ENCODE measurements around the gene LRRC51.

Gene LRRC51

DNA sequence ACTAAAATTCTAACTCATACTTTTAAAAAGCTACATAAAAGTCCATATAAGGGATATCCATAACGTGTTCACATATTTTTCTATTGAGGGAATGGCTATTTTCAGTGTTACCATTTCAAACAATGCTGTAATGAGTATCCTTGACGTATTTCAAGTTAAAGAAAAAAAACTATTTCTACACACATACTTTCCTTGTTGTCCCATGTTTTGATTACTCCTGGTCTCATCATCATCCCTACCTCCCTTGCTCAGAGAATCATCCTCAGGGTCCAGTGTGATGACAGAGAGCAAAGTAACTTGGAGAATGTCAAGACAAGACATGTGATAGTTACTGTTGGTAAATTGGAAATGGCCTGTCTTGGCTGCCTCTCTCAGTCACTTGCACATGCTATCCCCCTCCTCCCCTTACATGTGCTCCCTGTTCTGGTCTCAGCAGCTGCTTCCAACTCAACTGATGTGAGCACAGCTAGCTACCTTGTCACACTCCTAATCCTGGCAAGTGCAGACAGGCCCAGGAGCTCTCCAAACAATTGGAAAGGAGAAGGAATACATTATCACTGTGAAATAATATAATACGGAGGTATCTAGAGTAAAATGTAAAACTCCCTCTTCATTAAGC is 22.1 kb upstream of the LRRC51 start:
- no peak for DNase-seq
- no peak for TF ChIP-seq GATA1 (IDR thresholded peaks at IDR 0.05; ENCODE audit: low read depth, low read length)
- no peak for TF ChIP-seq POLR2A (IDR thresholded peaks at IDR 0.05; ENCODE audit: low read length)

DNA sequence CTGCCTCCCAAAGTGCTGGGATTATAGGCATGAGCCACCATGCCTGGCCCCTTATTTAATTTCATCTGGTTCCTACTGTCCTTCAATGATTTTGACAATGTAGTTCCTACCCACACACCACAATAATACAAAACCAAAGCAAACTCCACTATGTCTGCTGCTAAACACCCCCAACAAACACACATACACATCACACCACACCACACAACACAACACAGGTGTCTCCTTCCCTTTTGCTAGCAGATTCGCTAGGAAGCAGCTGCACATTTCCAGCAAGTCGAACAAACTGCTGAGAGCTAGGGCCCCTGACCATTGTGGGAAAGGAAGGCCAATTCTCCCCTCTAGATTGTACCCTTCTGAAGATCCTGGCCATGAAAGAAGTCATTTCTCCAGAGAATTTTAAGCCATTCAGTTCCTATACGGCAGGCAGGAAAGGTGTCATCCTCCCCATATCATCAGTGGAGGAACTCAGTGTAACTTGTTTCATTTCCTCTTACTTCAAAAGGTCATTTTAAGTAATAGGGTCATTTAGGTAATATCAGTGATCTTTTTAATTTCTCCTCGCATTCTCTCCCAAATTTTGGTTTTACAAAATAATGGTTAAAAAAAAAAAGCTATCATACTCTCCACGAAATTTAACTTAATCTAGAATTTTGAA is 18.8 kb upstream of the LRRC51 start:
- DNase-seq, result no peak
- TF ChIP-seq GATA1 (IDR thresholded peaks at IDR 0.05; ENCODE audit: low read depth, low read length) (no peak), POLR2A (IDR thresholded peaks at IDR 0.05; ENCODE audit: low read length) (no peak)

DNA sequence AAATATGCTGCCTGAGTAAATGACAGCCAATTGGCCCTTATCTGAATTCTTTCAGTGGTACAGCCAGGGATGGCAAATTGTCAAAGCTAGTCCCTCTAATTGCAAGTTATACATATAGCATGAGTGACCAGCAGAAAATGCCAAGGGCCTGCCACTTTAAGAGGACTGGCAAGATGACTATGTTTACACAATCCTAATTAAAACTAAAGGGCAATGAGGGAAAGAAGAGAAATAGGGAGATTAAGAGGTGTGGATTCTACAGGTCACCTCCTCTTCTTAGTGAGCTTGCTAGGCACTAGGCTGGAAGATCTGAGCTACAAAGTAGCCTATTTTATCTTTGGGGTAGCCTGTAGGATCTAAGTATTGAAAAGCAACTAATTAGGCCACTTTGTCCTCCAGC is 13.8 kb upstream of the LRRC51 start:
- no peak for TF ChIP-seq POLR2A (IDR thresholded peaks at IDR 0.05; ENCODE audit: low read length)
- no peak for TF ChIP-seq GATA1 (IDR thresholded peaks at IDR 0.05; ENCODE audit: low read depth, low read length)
- DNase-seq, result no peak

- no peak for DNase-seq
- TF ChIP-seq GATA1 (IDR thresholded peaks at IDR 0.05; ENCODE audit: low read depth, low read length), result no peak
- TF ChIP-seq POLR2A (IDR thresholded peaks at IDR 0.05; ENCODE audit: low read length), result no peak
Measured at GRCh38 chr11:72067266-72067665, 13.4 kb upstream of the LRRC51 start.

DNA sequence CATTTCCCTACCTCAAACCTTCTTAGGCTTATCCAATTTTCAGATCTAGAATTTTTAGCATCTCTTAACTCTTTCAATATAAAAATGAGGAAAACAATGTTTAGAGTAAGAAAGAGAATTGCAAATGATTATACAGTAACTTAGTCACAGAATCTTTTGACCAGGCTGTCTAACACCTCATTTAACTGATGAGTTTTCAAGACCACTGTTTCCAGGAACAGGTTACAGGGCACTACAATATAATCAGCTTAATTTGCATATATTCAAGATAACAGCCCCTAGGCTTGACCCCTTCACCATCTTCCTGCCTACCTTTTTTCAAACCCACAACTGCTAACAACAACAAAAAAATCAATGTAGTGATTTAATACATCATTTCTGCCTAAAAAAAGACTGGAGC is 13.0 kb upstream of the LRRC51 start:
- TF ChIP-seq GATA1 (IDR thresholded peaks at IDR 0.05; ENCODE audit: low read depth, low read length) (no peak), POLR2A (IDR thresholded peaks at IDR 0.05; ENCODE audit: low read length) (no peak)
- no peak for DNase-seq

- no peak for DNase-seq
- TF ChIP-seq GATA1 (IDR thresholded peaks at IDR 0.05; ENCODE audit: low read depth, low read length) (no peak), POLR2A (IDR thresholded peaks at IDR 0.05; ENCODE audit: low read length) (no peak)
Measured at GRCh38 chr11:72069200-72069599, 11.4 kb upstream of the LRRC51 start.

- TF ChIP-seq GATA1 (IDR thresholded peaks at IDR 0.05; ENCODE audit: low read depth, low read length), result no peak
- peak; percentile 61 for TF ChIP-seq POLR2A (IDR thresholded peaks at IDR 0.05; ENCODE audit: low read length)
- DNase-seq, result peak; percentile 75 to 86
Measured at GRCh38 chr11:72069787-72070251, 10.8 kb upstream of the LRRC51 start.

GRCh38 chr11:72070491-72070890 is 10.2 kb upstream of the LRRC51 start:
- no peak for DNase-seq
- no peak for TF ChIP-seq POLR2A (IDR thresholded peaks at IDR 0.05; ENCODE audit: low read length)
- TF ChIP-seq GATA1 (IDR thresholded peaks at IDR 0.05; ENCODE audit: low read depth, low read length), result no peak

DNA sequence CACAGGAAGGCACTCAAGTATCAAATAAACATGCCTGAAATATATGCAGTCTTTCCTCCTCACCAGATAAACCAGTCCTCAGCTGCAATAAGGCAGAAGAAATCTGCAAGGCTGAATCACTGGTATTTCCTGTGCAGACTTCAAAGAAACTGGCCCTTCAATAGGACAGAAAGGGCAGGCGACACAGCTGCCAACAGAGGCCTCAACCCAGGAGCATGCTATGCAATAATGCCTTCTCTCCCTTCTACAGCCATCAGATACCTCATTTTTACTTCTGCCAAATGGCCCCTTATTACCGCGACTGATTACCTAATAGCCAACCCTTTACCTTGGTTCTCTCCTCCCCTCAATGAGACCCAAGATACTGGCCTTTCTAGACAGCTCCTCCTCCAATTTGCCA is 8.3 kb upstream of the LRRC51 start:
- DNase-seq, result no peak
- TF ChIP-seq GATA1 (IDR thresholded peaks at IDR 0.05; ENCODE audit: low read depth, low read length), result no peak
- no peak for TF ChIP-seq POLR2A (IDR thresholded peaks at IDR 0.05; ENCODE audit: low read length)

DNA sequence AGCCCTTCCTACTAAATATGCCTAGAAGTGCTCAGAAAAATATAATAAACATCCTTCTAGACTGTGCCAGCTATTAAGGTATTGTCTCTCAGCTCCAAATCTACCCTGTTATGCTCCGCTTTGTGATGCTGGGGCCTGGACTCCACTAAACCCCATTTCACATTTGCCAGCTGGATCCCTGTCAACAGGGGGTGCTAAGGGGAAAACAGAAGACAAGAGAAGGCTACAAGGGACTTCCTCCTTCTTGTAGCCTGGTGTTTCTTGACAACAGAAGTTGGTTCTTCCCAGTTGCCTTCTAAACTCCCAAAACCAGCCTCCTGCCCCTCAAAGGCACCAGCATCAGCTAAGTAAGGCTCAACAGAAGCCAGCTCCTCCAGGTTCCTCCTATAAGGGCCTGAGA is 5.5 kb upstream of the LRRC51 start:
- TF ChIP-seq GATA1 (IDR thresholded peaks at IDR 0.05; ENCODE audit: low read depth, low read length), result no peak
- TF ChIP-seq POLR2A (IDR thresholded peaks at IDR 0.05; ENCODE audit: low read length), result no peak
- DNase-seq, result peak; percentile 35

GRCh38 chr11:72075756-72076155 is 4.9 kb upstream of the LRRC51 start:
- TF ChIP-seq GATA1 (IDR thresholded peaks at IDR 0.05; ENCODE audit: low read depth, low read length) (no peak), POLR2A (IDR thresholded peaks at IDR 0.05; ENCODE audit: low read length) (no peak)

DNA sequence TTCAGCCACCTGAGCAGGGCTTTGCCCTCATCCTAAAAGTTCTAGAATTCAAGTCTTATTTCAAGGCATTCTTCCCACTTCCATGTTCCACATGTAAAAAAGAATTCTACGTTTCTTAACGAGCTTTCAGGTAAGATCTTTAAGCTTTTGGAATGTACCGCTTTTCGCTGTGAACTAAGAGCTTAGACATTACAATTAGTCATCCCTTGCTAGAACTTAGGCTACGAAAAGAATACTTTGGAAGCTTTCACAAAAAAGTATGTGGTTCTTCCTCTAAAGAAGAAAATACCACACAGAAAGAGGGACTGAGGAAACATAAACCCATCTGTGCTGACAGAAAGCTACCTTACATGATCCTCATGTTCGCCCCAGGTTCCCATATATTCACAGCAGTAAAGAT is 2.2 kb upstream of the LRRC51 start:
- no peak for TF ChIP-seq POLR2A (IDR thresholded peaks at IDR 0.05; ENCODE audit: low read length)
- no peak for TF ChIP-seq GATA1 (IDR thresholded peaks at IDR 0.05; ENCODE audit: low read depth, low read length)
- peak in 1 of 2 experiments; percentile 53 for DNase-seq

More at GRCh38 chr11:72075756-72076155, 4.9 kb upstream of the LRRC51 start:
- DNase-seq, result no peak

DNA sequence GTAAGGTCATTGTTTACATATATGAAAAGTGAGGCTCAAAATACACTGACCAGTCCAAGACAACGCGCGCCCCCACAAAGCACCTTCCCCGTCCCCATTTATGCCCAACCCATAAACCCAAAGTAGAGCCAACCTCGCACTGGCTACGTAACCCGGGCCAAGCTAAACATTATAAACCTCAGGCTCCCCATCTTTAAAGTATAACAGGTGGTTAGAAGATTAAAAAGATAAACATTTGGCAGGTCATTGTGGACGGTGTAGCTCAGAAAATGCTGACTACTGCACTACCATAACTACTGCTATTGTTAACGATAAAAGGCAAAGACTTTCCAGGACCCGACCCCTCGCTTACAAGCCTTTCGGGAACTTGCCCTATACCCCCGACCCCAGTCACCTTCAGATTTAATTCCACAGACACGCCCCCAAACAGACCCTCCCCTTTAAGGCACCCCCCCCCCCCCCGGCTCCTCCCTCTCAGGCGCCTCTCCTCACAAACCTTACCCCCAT is 778 bp upstream of the LRRC51 start:
- no peak for TF ChIP-seq POLR2A (IDR thresholded peaks at IDR 0.05; ENCODE audit: low read length)
- TF ChIP-seq GATA1 (IDR thresholded peaks at IDR 0.05; ENCODE audit: low read depth, low read length), result no peak
- DNase-seq, result peak; percentile 74 to 79

GRCh38 chr11:72081184-72081644 is 564 bp downstream of the LRRC51 start:
- DNase-seq, result no peak
- no peak for TF ChIP-seq POLR2A (IDR thresholded peaks at IDR 0.05; ENCODE audit: low read length)
- no peak for TF ChIP-seq GATA1 (IDR thresholded peaks at IDR 0.05; ENCODE audit: low read depth, low read length)

Measured in erythroblast (primary cell).